Measurements from ENCODE around the gene FAHD2A. TPM values are rescaled to one million over a fixed set of nuclear protein-coding genes. Genes with fewer than 3 reads are reported as not detected.

The FAHD2A gene
- total RNA-seq, 1 experiment from 2014 or later = 25.4 TPM

DNA sequence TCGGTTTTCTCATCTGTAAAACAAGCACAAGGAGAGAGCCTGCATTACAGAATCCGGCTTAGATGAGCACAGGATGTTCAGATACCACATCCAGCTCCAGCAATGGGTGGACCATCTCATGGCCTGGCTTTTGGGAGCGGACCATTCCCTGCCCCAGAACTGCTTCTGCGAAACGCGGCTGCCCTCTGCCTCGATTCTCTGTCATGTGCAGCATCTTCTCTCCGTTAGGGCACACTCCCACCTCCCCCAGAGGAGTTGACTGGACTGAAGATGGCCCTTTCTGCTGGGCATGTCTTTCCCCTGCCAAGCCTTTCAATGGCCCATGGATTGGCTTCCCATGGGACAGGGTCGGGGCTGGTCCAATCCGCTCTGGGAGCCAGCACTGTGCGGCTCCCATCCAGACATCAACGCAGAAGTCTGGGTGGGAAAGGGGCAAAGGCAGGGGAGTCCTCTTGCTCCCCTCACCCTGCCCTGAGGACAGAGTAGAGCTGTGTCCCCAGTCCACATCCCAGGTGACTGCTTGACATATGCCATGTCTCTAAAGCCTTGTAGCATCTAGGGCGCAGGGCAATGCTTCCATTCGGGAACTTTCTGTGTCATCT, 14.3 kb upstream of the FAHD2A start:
- ChIA-PET CTCF (interaction anchor here (1.3 to 2.5 kb wide), 6 partner anchors 10 to 340 kb away, joined by 4 to 29 read pairs (median 14); partner anchors contain the start of gene FAHD2A), RAD21 (ENCODE audit: low non-redundant PET in 1 of 2, low total read pairs in 2 of 2, uncharacterized antibody in 2 of 2, unreplicated experiment in 2 of 2) (interaction anchor here in 1 of 2 experiments (1.0 kb wide), 1 partner anchor 341 kb away, joined by 3 read pairs; no protein-coding TSS in a partner anchor), POLR2A (interaction anchor here (1.8 kb wide), 1 partner anchor 15 kb away, joined by 5 read pairs; the partner anchor contains the start of gene FAHD2A)
- DNase-seq (ENCODE audit: low read depth, low spot score) (no peak), ATAC-seq (no peak)
- Histone ChIP-seq H3K9ac (ENCODE audit: low read length) (no peak overlapping the region), H3K79me2 (ENCODE audit: insufficient read depth, low read length) (no peaks in the 10 kb centered on the region), H3K9me2 (ENCODE audit: insufficient read depth) (no peaks in the 10 kb centered on the region), H2AFZ (ENCODE audit: low read depth, low read length, poor library complexity, severe bottlenecking) (no peak overlapping the region), H3K4me3 (replicated peaks in 1 of 2; ENCODE audit: low read depth in 1 of 2, low read length in 2 of 2) (no peak overlapping the region), H3K4me1 (ENCODE audit: control insufficient read depth in 1 of 2, insufficient read depth in 2 of 2, low read length in 2 of 2) (peaks cover 0 to 3% of the 10 kb centered on the region in 2 experiments; a peak in 1 of 4 replicates), H4K20me1 (ENCODE audit: insufficient read depth) (no peaks in the 10 kb centered on the region), H3K27ac (ENCODE audit: low read depth, low read length) (no peak overlapping the region), H3K4me2 (ENCODE audit: low read length) (no peak overlapping the region), H3K36me3 (ENCODE audit: control insufficient read depth in 1 of 2, insufficient read depth in 2 of 2, low read length in 2 of 2) (no peaks in the 10 kb centered on the region), H3K9me3 (ENCODE audit: control insufficient read depth in 1 of 2, insufficient read depth in 1 of 2, low read depth in 1 of 2, low read length in 2 of 2) (no peaks in the 10 kb centered on the region), H3K27me3 (ENCODE audit: insufficient read depth, low read length) (no peaks in the 10 kb centered on the region)
- TF ChIP-seq SIN3A (IDR thresholded peaks at IDR 0.05; ENCODE audit: low read depth) = no peak
- TF ChIP-seq JUND (IDR thresholded peaks at IDR 0.05) = no peak
- TF ChIP-seq, protein P1, sequence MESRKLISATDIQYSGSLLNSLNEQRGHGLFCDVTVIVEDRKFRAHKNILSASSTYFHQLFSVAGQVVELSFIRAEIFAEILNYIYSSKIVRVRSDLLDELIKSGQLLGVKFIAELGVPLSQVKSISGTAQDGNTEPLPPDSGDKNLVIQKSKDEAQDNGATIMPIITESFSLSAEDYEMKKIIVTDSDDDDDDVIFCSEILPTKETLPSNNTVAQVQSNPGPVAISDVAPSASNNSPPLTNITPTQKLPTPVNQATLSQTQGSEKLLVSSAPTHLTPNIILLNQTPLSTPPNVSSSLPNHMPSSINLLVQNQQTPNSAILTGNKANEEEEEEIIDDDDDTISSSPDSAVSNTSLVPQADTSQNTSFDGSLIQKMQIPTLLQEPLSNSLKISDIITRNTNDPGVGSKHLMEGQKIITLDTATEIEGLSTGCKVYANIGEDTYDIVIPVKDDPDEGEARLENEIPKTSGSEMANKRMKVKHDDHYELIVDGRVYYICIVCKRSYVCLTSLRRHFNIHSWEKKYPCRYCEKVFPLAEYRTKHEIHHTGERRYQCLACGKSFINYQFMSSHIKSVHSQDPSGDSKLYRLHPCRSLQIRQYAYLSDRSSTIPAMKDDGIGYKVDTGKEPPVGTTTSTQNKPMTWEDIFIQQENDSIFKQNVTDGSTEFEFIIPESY (IDR thresholded peaks at IDR 0.05; ENCODE audit: extremely low read depth, insufficient replicate concordance, low read length) = no peak
- no peak for TF ChIP-seq RAD21 (IDR thresholded peaks at IDR 0.05; ENCODE audit: low read depth)
- TF ChIP-seq CBX3 (IDR thresholded peaks at IDR 0.05; ENCODE audit: low read depth) = no peak
- TF ChIP-seq EZH2phosphoT487 (IDR thresholded peaks at IDR 0.05; ENCODE audit: borderline replicate concordance) = no peak
- TF ChIP-seq CEBPB (IDR thresholded peaks at IDR 0.05; ENCODE audit: low read depth) = no peak
- TF ChIP-seq FOSL1 (IDR thresholded peaks at IDR 0.05; ENCODE audit: low read depth) = no peak
- no peak for TF ChIP-seq POLR2A (IDR thresholded peaks at IDR 0.05; ENCODE audit: borderline replicate concordance, extremely low read depth, insufficient read depth, insufficient read length)
- no peak for TF ChIP-seq SRF (IDR thresholded peaks at IDR 0.05; ENCODE audit: low read depth)
- TF ChIP-seq, protein P2, sequence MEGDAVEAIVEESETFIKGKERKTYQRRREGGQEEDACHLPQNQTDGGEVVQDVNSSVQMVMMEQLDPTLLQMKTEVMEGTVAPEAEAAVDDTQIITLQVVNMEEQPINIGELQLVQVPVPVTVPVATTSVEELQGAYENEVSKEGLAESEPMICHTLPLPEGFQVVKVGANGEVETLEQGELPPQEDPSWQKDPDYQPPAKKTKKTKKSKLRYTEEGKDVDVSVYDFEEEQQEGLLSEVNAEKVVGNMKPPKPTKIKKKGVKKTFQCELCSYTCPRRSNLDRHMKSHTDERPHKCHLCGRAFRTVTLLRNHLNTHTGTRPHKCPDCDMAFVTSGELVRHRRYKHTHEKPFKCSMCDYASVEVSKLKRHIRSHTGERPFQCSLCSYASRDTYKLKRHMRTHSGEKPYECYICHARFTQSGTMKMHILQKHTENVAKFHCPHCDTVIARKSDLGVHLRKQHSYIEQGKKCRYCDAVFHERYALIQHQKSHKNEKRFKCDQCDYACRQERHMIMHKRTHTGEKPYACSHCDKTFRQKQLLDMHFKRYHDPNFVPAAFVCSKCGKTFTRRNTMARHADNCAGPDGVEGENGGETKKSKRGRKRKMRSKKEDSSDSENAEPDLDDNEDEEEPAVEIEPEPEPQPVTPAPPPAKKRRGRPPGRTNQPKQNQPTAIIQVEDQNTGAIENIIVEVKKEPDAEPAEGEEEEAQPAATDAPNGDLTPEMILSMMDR (IDR thresholded peaks at IDR 0.05 in 2 of 3, conservative IDR thresholded peaks at IDR 0.05 in 1 of 3; ENCODE audit: borderline replicate concordance in 1 of 3, insufficient read depth in 1 of 3, low read depth in 2 of 3, low read length in 2 of 3) = no peak
- TF ChIP-seq, protein P3, sequence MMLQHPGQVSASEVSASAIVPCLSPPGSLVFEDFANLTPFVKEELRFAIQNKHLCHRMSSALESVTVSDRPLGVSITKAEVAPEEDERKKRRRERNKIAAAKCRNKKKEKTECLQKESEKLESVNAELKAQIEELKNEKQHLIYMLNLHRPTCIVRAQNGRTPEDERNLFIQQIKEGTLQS (IDR thresholded peaks at IDR 0.05) = no peak
- TF ChIP-seq EZH2 (IDR thresholded peaks at IDR 0.05) = no peak
- TF ChIP-seq, protein P4, sequence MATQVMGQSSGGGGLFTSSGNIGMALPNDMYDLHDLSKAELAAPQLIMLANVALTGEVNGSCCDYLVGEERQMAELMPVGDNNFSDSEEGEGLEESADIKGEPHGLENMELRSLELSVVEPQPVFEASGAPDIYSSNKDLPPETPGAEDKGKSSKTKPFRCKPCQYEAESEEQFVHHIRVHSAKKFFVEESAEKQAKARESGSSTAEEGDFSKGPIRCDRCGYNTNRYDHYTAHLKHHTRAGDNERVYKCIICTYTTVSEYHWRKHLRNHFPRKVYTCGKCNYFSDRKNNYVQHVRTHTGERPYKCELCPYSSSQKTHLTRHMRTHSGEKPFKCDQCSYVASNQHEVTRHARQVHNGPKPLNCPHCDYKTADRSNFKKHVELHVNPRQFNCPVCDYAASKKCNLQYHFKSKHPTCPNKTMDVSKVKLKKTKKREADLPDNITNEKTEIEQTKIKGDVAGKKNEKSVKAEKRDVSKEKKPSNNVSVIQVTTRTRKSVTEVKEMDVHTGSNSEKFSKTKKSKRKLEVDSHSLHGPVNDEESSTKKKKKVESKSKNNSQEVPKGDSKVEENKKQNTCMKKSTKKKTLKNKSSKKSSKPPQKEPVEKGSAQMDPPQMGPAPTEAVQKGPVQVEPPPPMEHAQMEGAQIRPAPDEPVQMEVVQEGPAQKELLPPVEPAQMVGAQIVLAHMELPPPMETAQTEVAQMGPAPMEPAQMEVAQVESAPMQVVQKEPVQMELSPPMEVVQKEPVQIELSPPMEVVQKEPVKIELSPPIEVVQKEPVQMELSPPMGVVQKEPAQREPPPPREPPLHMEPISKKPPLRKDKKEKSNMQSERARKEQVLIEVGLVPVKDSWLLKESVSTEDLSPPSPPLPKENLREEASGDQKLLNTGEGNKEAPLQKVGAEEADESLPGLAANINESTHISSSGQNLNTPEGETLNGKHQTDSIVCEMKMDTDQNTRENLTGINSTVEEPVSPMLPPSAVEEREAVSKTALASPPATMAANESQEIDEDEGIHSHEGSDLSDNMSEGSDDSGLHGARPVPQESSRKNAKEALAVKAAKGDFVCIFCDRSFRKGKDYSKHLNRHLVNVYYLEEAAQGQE (IDR thresholded peaks at IDR 0.05; ENCODE audit: low read depth) = no peak
- BruUV-seq (replicated peaks) = no TSS peak
- intact Hi-C loops (cut with micrococcal nuclease) = no loop called here

All from HCT116 (cell line).